ENCODE data around the gene CALCOCO1. TPM values are rescaled to one million over a fixed set of nuclear protein-coding genes. Genes with fewer than 3 reads are reported as not detected.

CALCOCO1 gene
- total and polyA plus RNA-seq, 10 of the 15 experiments (the other 5 are each of a cell fraction or from before 2014, with no cell fraction given): 2.8 to 55.9 (median 13.7) TPM

GRCh38 chr12:53735556-53735955 lies 8.3 kb upstream of the CALCOCO1 start:
- no peak for TF ChIP-seq IRF5 (IDR thresholded peaks at IDR 0.05; ENCODE audit: borderline replicate concordance)
- CTCF ChIA-PET: interaction anchor here (18.6 kb wide), 1 partner anchor 8 kb away, joined by 341 read pairs; no protein-coding TSS in a partner anchor
- Histone ChIP-seq H3K4me2 (ENCODE audit: control insufficient read depth, insufficient read depth) (no peak overlapping the region), H3K27ac (ENCODE audit: control insufficient read depth, insufficient read depth) (no peak overlapping the region), H3K4me1 (ENCODE audit: control insufficient read depth, insufficient read depth, low read length) (peaks cover 4% of the 10 kb centered on the region; the same call in 1 of the 2 replicates), H3K4me3 (no peak overlapping the region), H3K79me2 (ENCODE audit: control insufficient read depth, insufficient read depth, low read length) (no peaks in the 10 kb centered on the region), H3K9me3 (replicated peaks; ENCODE audit: control insufficient read depth, insufficient read depth, low read length) (no peaks in the 10 kb centered on the region), H3K36me3 (ENCODE audit: control insufficient read depth in 2 of 2, insufficient read depth in 2 of 2, low read length in 1 of 2) (no peaks in the 10 kb centered on the region), H2AFZ (ENCODE audit: control insufficient read depth, low read depth, low read length) (no peak overlapping the region), H3K9ac (ENCODE audit: control insufficient read depth, insufficient read depth, low read length) (no peak overlapping the region), H4K20me1 (ENCODE audit: control insufficient read depth, insufficient read depth) (no peaks in the 10 kb centered on the region), H3K27me3 (replicated peaks in 1 of 2; ENCODE audit: control insufficient read depth in 2 of 2, insufficient read depth in 2 of 2, low read length in 1 of 2) (peaks cover 18 to 30% of the 10 kb centered on the region in 2 experiments)
- ATAC-seq: no peak
- RAD21 ChIA-PET (ENCODE audit: unreplicated experiment): interaction anchor here (2.6 to 3.6 kb wide), 2 partner anchors 9 to 33 kb away, joined by 8 to 22 read pairs; no protein-coding TSS in a partner anchor
- SMC1A ChIA-PET (ENCODE audit: uncharacterized antibody, unreplicated experiment): interaction anchor here (2.1 to 11.0 kb wide), 2 partner anchors 7 to 35 kb away, joined by 4 to 128 read pairs; no protein-coding TSS in a partner anchor
- intact Hi-C loops (cut with micrococcal nuclease; ENCODE audit: unreplicated experiment) (no loop called here), in situ Hi-C loops (cut with MboI) (no loop called here)
- FAIRE-seq: no peak
- POLR2A ChIA-PET: no interaction called here
- BruUV-seq (replicated peaks): no TSS peak
- WGBS (ENCODE audit: insufficient coverage, insufficient replicate concordance, low lambda C conversion rate, missing lambda C conversion rate): 8% methylated on average over 2 of the region's 2 CpGs
- DNase-seq (ENCODE audit: low read depth, low spot score): no peak

- H3K27ac ChIP-seq (ENCODE audit: control insufficient read depth, insufficient read depth): no peak overlapping the region
- CTCF ChIA-PET: interaction anchor here (0.8 to 18.6 kb wide), 8 partner anchors 9 to 34 kb away, joined by 3 to 341 read pairs (median 4); no protein-coding TSS in a partner anchor
- TF ChIP-seq RAD51 (IDR thresholded peaks at IDR 0.05) (no peak), JUNB (IDR thresholded peaks at IDR 0.05) (no peak), KAT2A (conservative IDR thresholded peaks at IDR 0.05; ENCODE audit: control insufficient read depth, low read depth, low read length) (no peak), SIX5 (IDR thresholded peaks at IDR 0.05; ENCODE audit: low read depth, low read length, severe bottlenecking) (no peak), JUND (IDR thresholded peaks at IDR 0.05; ENCODE audit: low read depth, low read length) (no peak), SIN3A (IDR thresholded peaks at IDR 0.05; ENCODE audit: low read depth, low read length) (no peak)
- no peaks in the 10 kb centered on the region for H3K36me3 ChIP-seq (ENCODE audit: control insufficient read depth in 2 of 2, insufficient read depth in 2 of 2, low read length in 1 of 2)
- no peaks in the 10 kb centered on the region for H3K9me3 ChIP-seq (replicated peaks; ENCODE audit: control insufficient read depth, insufficient read depth, low read length)
- in situ Hi-C loops (cut with MboI): no loop called here
- H3K79me2 ChIP-seq (ENCODE audit: control insufficient read depth, insufficient read depth, low read length): no peaks in the 10 kb centered on the region
- SMC1A ChIA-PET (ENCODE audit: uncharacterized antibody, unreplicated experiment): interaction anchor here (1.1 to 11.0 kb wide), 4 partner anchors 9 to 32 kb away, joined by 3 to 128 read pairs (median 3); no protein-coding TSS in a partner anchor
- POLR2A ChIA-PET: interaction anchor here (1.0 kb wide), 1 partner anchor 109 kb away, joined by 3 read pairs; the partner anchor contains the start of gene ATF7
- ATAC-seq (no peak), FAIRE-seq (no peak), DNase-seq (ENCODE audit: low read depth, low spot score) (no peak)
- no peak overlapping the region for H3K4me3 ChIP-seq
- peaks cover 4% of the 10 kb centered on the region; the same call in 1 of the 2 replicates for H3K4me1 ChIP-seq (ENCODE audit: control insufficient read depth, insufficient read depth, low read length)
- 66% methylated on average over 9 of the region's 9 CpGs for WGBS (ENCODE audit: insufficient coverage, insufficient replicate concordance, low lambda C conversion rate, missing lambda C conversion rate)
- H3K4me2 ChIP-seq (ENCODE audit: control insufficient read depth, insufficient read depth): no peak overlapping the region
- BruUV-seq (replicated peaks): no TSS peak
- no peaks in the 10 kb centered on the region for H4K20me1 ChIP-seq (ENCODE audit: control insufficient read depth, insufficient read depth)
- H2AFZ ChIP-seq (ENCODE audit: control insufficient read depth, low read depth, low read length): no peak overlapping the region
- intact Hi-C loops (cut with micrococcal nuclease; ENCODE audit: unreplicated experiment): no loop called here
- RAD21 ChIA-PET (ENCODE audit: unreplicated experiment): interaction anchor here (2.6 to 3.6 kb wide), 2 partner anchors 10 to 32 kb away, joined by 8 to 22 read pairs; no protein-coding TSS in a partner anchor
- H3K9ac ChIP-seq (ENCODE audit: control insufficient read depth, insufficient read depth, low read length): no peak overlapping the region
- H3K27me3 ChIP-seq (replicated peaks in 1 of 2; ENCODE audit: control insufficient read depth in 2 of 2, insufficient read depth in 2 of 2, low read length in 1 of 2): peaks cover 17 to 25% of the 10 kb centered on the region in 2 experiments
Observed at GRCh38 chr12:53734425-53734824, 7.2 kb upstream of the CALCOCO1 start.

Measured in GM12878 (cell line).